Neural cell (in vitro differentiated cells): ENCODE results near the gene SH3TC1. TPM values are rescaled to one million over a fixed set of nuclear protein-coding genes. Genes with fewer than 3 reads are reported as not detected.

Source experiments
- H2AFZ ChIP-seq: fragments of 200-600, 300-800 bp; sonication (generic), shearing (Covaris generic); 2 replicates; pipeline ENCODE4 v1.6.0; 2014; ENCODE audit warnings: low read depth, mild to moderate bottlenecking, antibody characterized with exemption, low read length, moderate library complexity
- H3F3A ChIP-seq: fragments of 200-600 bp; shearing (Covaris generic); 2 replicates; pipeline ENCODE4 v1.6.1; 2016; ENCODE audit warnings: mild to moderate bottlenecking, moderate library complexity, mixed read lengths, antibody characterized with exemption, low read length; ENCODE audit not compliant: insufficient read depth, poor library complexity, severe bottlenecking
- H3K27ac ChIP-seq: fragments of 200-600, 300-800 bp; sonication (generic), shearing (Covaris generic); 2 replicates; pipeline ENCODE4 v1.5.1; 2014; ENCODE audit warnings: mild to moderate bottlenecking, low read length, moderate library complexity
- H3K27me3 ChIP-seq: fragments of 300-800, 200-600 bp; sonication (generic), shearing (Covaris generic); 2 replicates; pipeline ENCODE4 v1.6.0; 2014; ENCODE audit warnings: mild to moderate bottlenecking, low read depth, low read length, moderate library complexity; ENCODE audit not compliant: insufficient read depth
- H3K36me3 ChIP-seq: fragments of 300-800, 200-600 bp; sonication (generic), shearing (Covaris generic); 2 replicates; pipeline ENCODE4 v1.5.1; 2014; ENCODE audit warnings: mild to moderate bottlenecking, antibody characterized with exemption, low read length, moderate library complexity; ENCODE audit not compliant: insufficient read depth
- H3K4me2 ChIP-seq: fragments of 300-800, 200-600 bp; sonication (generic), shearing (Covaris generic); 2 replicates; pipeline ENCODE4 v1.6.0; 2014; ENCODE audit warnings: mild to moderate bottlenecking, low read length
- H3K4me3 ChIP-seq: fragments of 300-800, 200-600 bp; sonication (generic), shearing (Covaris generic); 2 replicates; pipeline ENCODE4 v1.5.1; 2014; ENCODE audit warnings: mild to moderate bottlenecking, low read length, moderate library complexity
- H3K79me2 ChIP-seq: fragments of 200-600 bp; shearing (Covaris generic); replicated peaks from 2 replicates; pipeline ENCODE4 v1.6.0; 2014; ENCODE audit warnings: mild to moderate bottlenecking, low read length, moderate library complexity; ENCODE audit not compliant: insufficient read depth
- H3K9ac ChIP-seq: fragments of 300-800, 200-600 bp; sonication (generic), shearing (Covaris generic); 2 replicates; pipeline ENCODE4 v1.6.1; 2016; ENCODE audit warnings: mild to moderate bottlenecking, low read length, mixed read lengths
- H3K9me2 ChIP-seq: fragments of 200-600 bp; shearing (Covaris generic); 2 replicates; pipeline ENCODE4 v1.6.1; 2016; ENCODE audit warnings: mild to moderate bottlenecking, low read length, mixed read lengths; ENCODE audit not compliant: insufficient read depth
- H3K9me3 ChIP-seq: fragments of 200-600, 300-800 bp; sonication (generic), shearing (Covaris generic); 2 replicates; pipeline ENCODE4 v1.6.1; 2016; ENCODE audit warnings: mild to moderate bottlenecking, mixed run types, low read length, moderate library complexity, mixed read lengths
- H4K20me1 ChIP-seq: fragments of 200-600 bp; shearing (Covaris generic); 2 replicates; pipeline ENCODE4 v1.6.1; 2016; ENCODE audit warnings: mild to moderate bottlenecking, mixed run types; ENCODE audit not compliant: insufficient read depth
- EP300 ChIP-seq: fragments of 450-650 bp; conservative IDR thresholded peaks from 2 replicates; pipeline ENCODE4 v1.6.1; 2014; ENCODE audit warnings: antibody characterized with exemption, mild to moderate bottlenecking, moderate library complexity; ENCODE audit not compliant: poor library complexity, severe bottlenecking
- EZH2 ChIP-seq: fragments of 200-600, 300-800 bp; shearing (Covaris generic), sonication (generic); IDR thresholded peaks from 2 replicates; pipeline ENCODE4 v1.6.1; 2014; ENCODE audit warnings: antibody characterized with exemption, low read length, borderline replicate concordance, mild to moderate bottlenecking; ENCODE audit not compliant: insufficient read depth, poor library complexity, severe bottlenecking
- MXI1 ChIP-seq: fragments of 450-650 bp; conservative IDR thresholded peaks from 2 replicates; pipeline ENCODE4 v1.6.1; 2014; ENCODE audit warnings: antibody characterized with exemption, mild to moderate bottlenecking; ENCODE audit not compliant: poor library complexity, severe bottlenecking
- POLR2AphosphoS5 ChIP-seq: IDR thresholded peaks from 2 replicates; pipeline ENCODE4 v1.6.1; 2012
- RAD21 ChIP-seq: fragments of 450-650 bp; conservative IDR thresholded peaks from 2 replicates; pipeline ENCODE4 v1.6.1; 2014; ENCODE audit warnings: antibody characterized with exemption, mild to moderate bottlenecking, moderate library complexity
- SMC3 ChIP-seq: fragments of 450-650 bp; conservative IDR thresholded peaks from 2 replicates; pipeline ENCODE4 v1.6.1; 2014; ENCODE audit warnings: antibody characterized with exemption, mild to moderate bottlenecking, moderate library complexity; ENCODE audit not compliant: poor library complexity
- TAF1 ChIP-seq: IDR thresholded peaks from 2 replicates; pipeline ENCODE4 v1.6.1; 2012; ENCODE audit warnings: low read depth
- polyA plus RNA-seq: library from polyadenylated mRNA; depleted of rRNA; stranded (reverse); fragments of >200 nt; gene quantifications from 2 replicates; pipeline ENCODE4 v1.2.3, GENCODE V29; 2014
- TF ChIP-seq, protein P1 (sequence below): IDR thresholded peaks from 2 replicates; pipeline ENCODE4 v1.6.1; 2012; ENCODE audit warnings: borderline replicate concordance
- TF ChIP-seq, protein P2 (sequence below): fragments of 450-650 bp; IDR thresholded peaks from 2 replicates; pipeline ENCODE4 v1.5.1; 2014; ENCODE audit warnings: antibody characterized with exemption, mild to moderate bottlenecking, moderate library complexity; ENCODE audit not compliant: poor library complexity, severe bottlenecking

Gene SH3TC1
- polyA plus RNA-seq, 1 donor from 2014 or later: not detected

DNA sequence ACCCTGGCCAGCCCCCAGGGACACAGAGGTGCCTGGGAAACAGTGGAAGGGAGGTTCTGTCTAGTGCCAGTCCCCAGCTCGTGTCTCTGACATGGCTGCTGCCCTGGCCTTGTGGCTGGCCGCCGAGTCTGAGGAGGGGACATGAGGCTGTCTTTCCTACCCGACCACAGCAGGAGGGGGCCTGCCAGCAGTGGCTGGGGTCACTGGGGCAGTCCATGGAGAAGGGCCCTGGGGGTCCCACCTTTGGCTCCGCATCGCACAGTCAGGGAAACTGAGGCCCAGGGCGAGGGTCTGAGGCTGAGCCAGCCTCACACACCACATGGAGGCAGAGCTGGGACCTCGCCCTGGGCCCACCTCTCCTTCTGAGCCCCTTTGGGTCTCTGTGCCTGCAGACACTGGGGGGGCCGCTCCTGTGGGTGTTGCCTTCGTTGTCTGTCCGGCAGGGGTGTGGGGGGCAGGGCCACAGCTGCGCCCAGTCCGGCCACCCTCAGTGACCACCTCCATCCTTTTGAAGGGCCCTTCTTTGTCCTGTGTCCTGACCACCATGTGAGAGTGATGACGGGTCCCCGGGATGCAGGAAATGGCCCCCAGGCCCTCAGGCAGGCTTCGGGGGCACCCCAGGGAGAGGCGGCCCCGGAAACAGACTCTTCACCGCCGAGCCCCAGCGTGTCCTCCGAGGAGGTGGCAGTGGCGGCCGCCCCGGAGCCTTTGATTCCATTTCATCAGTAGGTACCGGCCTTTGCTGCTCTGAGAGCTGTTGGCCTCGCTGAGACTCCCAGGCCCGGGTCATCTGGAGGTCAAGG is 17.6 kb downstream of the SH3TC1 start:
- TF ChIP-seq TAF1 (no peak), RAD21 (no peak), POLR2AphosphoS5 (no peak), EZH2 (no peak), EP300 (no peak), SMC3 (no peak), MXI1 (no peak)
- TF ChIP-seq, protein P1, sequence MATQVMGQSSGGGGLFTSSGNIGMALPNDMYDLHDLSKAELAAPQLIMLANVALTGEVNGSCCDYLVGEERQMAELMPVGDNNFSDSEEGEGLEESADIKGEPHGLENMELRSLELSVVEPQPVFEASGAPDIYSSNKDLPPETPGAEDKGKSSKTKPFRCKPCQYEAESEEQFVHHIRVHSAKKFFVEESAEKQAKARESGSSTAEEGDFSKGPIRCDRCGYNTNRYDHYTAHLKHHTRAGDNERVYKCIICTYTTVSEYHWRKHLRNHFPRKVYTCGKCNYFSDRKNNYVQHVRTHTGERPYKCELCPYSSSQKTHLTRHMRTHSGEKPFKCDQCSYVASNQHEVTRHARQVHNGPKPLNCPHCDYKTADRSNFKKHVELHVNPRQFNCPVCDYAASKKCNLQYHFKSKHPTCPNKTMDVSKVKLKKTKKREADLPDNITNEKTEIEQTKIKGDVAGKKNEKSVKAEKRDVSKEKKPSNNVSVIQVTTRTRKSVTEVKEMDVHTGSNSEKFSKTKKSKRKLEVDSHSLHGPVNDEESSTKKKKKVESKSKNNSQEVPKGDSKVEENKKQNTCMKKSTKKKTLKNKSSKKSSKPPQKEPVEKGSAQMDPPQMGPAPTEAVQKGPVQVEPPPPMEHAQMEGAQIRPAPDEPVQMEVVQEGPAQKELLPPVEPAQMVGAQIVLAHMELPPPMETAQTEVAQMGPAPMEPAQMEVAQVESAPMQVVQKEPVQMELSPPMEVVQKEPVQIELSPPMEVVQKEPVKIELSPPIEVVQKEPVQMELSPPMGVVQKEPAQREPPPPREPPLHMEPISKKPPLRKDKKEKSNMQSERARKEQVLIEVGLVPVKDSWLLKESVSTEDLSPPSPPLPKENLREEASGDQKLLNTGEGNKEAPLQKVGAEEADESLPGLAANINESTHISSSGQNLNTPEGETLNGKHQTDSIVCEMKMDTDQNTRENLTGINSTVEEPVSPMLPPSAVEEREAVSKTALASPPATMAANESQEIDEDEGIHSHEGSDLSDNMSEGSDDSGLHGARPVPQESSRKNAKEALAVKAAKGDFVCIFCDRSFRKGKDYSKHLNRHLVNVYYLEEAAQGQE: no peak
- TF ChIP-seq, protein P2, sequence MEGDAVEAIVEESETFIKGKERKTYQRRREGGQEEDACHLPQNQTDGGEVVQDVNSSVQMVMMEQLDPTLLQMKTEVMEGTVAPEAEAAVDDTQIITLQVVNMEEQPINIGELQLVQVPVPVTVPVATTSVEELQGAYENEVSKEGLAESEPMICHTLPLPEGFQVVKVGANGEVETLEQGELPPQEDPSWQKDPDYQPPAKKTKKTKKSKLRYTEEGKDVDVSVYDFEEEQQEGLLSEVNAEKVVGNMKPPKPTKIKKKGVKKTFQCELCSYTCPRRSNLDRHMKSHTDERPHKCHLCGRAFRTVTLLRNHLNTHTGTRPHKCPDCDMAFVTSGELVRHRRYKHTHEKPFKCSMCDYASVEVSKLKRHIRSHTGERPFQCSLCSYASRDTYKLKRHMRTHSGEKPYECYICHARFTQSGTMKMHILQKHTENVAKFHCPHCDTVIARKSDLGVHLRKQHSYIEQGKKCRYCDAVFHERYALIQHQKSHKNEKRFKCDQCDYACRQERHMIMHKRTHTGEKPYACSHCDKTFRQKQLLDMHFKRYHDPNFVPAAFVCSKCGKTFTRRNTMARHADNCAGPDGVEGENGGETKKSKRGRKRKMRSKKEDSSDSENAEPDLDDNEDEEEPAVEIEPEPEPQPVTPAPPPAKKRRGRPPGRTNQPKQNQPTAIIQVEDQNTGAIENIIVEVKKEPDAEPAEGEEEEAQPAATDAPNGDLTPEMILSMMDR: no peak
- no peak overlapping the region for H3K27ac ChIP-seq
- no peaks in the 10 kb centered on the region for H3K9me3 ChIP-seq
- no peak overlapping the region for H3K4me3 ChIP-seq
- no peaks in the 10 kb centered on the region for H3K36me3 ChIP-seq
- no peaks in the 10 kb centered on the region for H4K20me1 ChIP-seq
- H3K79me2 ChIP-seq: no peaks in the 10 kb centered on the region
- no peaks in the 10 kb centered on the region for H3F3A ChIP-seq
- no peak overlapping the region for H3K9ac ChIP-seq
- H3K4me2 ChIP-seq: no peak overlapping the region
- no peaks in the 10 kb centered on the region for H3K9me2 ChIP-seq
- no peak overlapping the region for H2AFZ ChIP-seq
- no peaks in the 10 kb centered on the region for H3K27me3 ChIP-seq

DNA sequence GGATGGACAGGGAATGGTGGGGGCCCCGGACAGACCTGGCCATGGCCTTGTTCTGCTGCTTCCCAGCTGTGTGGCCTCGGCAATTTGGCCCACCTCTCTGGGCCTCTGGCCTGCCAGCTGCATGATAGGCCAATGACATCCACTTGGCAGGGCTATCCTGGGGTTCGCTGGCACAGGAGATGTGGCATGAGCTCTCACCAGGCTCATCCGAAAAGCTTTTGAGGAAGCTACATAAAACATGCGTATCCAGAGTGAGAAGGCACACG is 18.1 kb downstream of the SH3TC1 start:
- no peaks in the 10 kb centered on the region for H3K79me2 ChIP-seq
- no peaks in the 10 kb centered on the region for H3K9me2 ChIP-seq
- H4K20me1 ChIP-seq: no peaks in the 10 kb centered on the region
- H2AFZ ChIP-seq: no peak overlapping the region
- H3K27ac ChIP-seq: no peak overlapping the region
- H3K4me3 ChIP-seq: no peak overlapping the region
- H3K27me3 ChIP-seq: no peaks in the 10 kb centered on the region
- H3K4me2 ChIP-seq: no peak overlapping the region
- no peaks in the 10 kb centered on the region for H3F3A ChIP-seq
- no peak overlapping the region for H3K9ac ChIP-seq
- H3K9me3 ChIP-seq: no peaks in the 10 kb centered on the region
- TF ChIP-seq RAD21 (no peak), EZH2 (no peak), SMC3 (no peak), EP300 (no peak), TAF1 (no peak), POLR2AphosphoS5 (no peak)
- TF ChIP-seq, protein P1: no peak
- no peaks in the 10 kb centered on the region for H3K36me3 ChIP-seq
